Panc1 (cell line): ENCODE results near the gene ANTXR1.

Experiments used
- TCF7L2 ChIP-seq: IDR thresholded peaks from 2 replicates; pipeline ENCODE4 v1.6.1; 2011; ENCODE audit warnings: mild to moderate bottlenecking, low read depth, low read length, inconsistent platforms
- TF ChIP-seq, protein P1 (sequence below): fragments of 450-650 bp; IDR thresholded peaks from 2 replicates; pipeline ENCODE4 v1.5.1; 2017; ENCODE audit warnings: mild to moderate bottlenecking
- TF ChIP-seq, protein P2 (sequence below), 2 experiments: IDR thresholded peaks; 2 replicates each; pipeline ENCODE4 v1.6.1; 2011 to 2012; ENCODE audit warnings: low read depth in 2 of 2, control low read depth in 1 of 2, low read length in 1 of 2, mild to moderate bottlenecking in 1 of 2, moderate library complexity in 1 of 2; ENCODE audit not compliant: insufficient read depth in 1 of 2

DNA sequence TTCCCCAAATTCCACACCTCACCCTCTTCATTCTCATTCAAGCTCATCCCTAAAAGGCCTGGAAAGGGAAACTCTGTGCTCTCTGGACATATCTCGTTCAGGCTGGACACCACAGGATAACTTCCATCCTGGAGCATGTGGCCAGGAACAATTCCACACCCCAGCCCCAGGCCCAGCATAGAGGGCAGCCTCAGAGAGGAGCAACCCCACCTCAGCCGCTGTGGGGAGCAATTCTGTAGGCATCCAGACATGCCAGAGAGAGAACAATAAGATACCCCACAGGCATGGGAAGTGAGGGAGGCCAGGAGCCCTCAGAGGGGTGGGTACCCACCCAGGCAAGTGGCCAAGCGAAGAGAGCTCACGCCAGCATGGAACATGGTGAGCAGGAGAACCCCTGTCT lies 230.7 kb downstream of the ANTXR1 start:
- TF ChIP-seq, protein P1, sequence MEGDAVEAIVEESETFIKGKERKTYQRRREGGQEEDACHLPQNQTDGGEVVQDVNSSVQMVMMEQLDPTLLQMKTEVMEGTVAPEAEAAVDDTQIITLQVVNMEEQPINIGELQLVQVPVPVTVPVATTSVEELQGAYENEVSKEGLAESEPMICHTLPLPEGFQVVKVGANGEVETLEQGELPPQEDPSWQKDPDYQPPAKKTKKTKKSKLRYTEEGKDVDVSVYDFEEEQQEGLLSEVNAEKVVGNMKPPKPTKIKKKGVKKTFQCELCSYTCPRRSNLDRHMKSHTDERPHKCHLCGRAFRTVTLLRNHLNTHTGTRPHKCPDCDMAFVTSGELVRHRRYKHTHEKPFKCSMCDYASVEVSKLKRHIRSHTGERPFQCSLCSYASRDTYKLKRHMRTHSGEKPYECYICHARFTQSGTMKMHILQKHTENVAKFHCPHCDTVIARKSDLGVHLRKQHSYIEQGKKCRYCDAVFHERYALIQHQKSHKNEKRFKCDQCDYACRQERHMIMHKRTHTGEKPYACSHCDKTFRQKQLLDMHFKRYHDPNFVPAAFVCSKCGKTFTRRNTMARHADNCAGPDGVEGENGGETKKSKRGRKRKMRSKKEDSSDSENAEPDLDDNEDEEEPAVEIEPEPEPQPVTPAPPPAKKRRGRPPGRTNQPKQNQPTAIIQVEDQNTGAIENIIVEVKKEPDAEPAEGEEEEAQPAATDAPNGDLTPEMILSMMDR, result no peak
- TF ChIP-seq, protein P2, sequence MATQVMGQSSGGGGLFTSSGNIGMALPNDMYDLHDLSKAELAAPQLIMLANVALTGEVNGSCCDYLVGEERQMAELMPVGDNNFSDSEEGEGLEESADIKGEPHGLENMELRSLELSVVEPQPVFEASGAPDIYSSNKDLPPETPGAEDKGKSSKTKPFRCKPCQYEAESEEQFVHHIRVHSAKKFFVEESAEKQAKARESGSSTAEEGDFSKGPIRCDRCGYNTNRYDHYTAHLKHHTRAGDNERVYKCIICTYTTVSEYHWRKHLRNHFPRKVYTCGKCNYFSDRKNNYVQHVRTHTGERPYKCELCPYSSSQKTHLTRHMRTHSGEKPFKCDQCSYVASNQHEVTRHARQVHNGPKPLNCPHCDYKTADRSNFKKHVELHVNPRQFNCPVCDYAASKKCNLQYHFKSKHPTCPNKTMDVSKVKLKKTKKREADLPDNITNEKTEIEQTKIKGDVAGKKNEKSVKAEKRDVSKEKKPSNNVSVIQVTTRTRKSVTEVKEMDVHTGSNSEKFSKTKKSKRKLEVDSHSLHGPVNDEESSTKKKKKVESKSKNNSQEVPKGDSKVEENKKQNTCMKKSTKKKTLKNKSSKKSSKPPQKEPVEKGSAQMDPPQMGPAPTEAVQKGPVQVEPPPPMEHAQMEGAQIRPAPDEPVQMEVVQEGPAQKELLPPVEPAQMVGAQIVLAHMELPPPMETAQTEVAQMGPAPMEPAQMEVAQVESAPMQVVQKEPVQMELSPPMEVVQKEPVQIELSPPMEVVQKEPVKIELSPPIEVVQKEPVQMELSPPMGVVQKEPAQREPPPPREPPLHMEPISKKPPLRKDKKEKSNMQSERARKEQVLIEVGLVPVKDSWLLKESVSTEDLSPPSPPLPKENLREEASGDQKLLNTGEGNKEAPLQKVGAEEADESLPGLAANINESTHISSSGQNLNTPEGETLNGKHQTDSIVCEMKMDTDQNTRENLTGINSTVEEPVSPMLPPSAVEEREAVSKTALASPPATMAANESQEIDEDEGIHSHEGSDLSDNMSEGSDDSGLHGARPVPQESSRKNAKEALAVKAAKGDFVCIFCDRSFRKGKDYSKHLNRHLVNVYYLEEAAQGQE (IDR thresholded peaks at IDR 0.05; ENCODE audit: insufficient read depth in 1 of 2, low read depth in 2 of 2, low read length in 1 of 2), result no peak
- TF ChIP-seq TCF7L2, result no peak
